DOHH2 (cell line): ENCODE results near the gene KDM1A.

Experiments used
- H3F3A ChIP-seq: fragments of 200-600 bp; sonication (generic), shearing (Covaris generic); 2 replicates; pipeline ENCODE4 v1.6.0; 2016; ENCODE audit warnings: antibody characterized with exemption, mild to moderate bottlenecking; ENCODE audit not compliant: control insufficient read depth, insufficient read depth
- H3K27ac ChIP-seq: fragments of 200-600 bp; sonication (generic); 2 replicates; pipeline ENCODE4 v1.5.1; 2014; ENCODE audit warnings: low read depth, mild to moderate bottlenecking, low read length, moderate library complexity
- H3K27me3 ChIP-seq: fragments of 200-600 bp; sonication (generic); 2 replicates; pipeline ENCODE4 v1.6.1; 2014; ENCODE audit warnings: mild to moderate bottlenecking, low read length, mixed read lengths; ENCODE audit not compliant: control insufficient read depth
- H3K36me3 ChIP-seq: fragments of 200-600 bp; sonication (generic); 2 replicates; pipeline ENCODE4 v1.6.1; 2014; ENCODE audit warnings: mild to moderate bottlenecking, low read length, moderate library complexity, mixed read lengths; ENCODE audit not compliant: control insufficient read depth
- H3K4me1 ChIP-seq: fragments of 200-600 bp; sonication (generic); 2 replicates; pipeline ENCODE4 v1.6.1; 2014; ENCODE audit warnings: mild to moderate bottlenecking, low read length, mixed read lengths; ENCODE audit not compliant: control insufficient read depth
- H3K4me2 ChIP-seq: fragments of 200-600 bp; sonication (generic); 2 replicates; pipeline ENCODE4 v1.6.0; 2014; ENCODE audit warnings: mild to moderate bottlenecking, low read length, moderate library complexity
- H3K4me3 ChIP-seq: fragments of 200-600 bp; sonication (generic); 2 replicates; pipeline ENCODE4 v1.5.1; 2014; ENCODE audit warnings: mild to moderate bottlenecking, low read length, mixed read lengths
- H3K79me2 ChIP-seq: fragments of 200-600 bp; sonication (generic); 2 replicates; pipeline ENCODE4 v1.6.1; 2014; ENCODE audit warnings: mild to moderate bottlenecking, low read length, mixed read lengths; ENCODE audit not compliant: control insufficient read depth
- H3K9me2 ChIP-seq: fragments of 200-600 bp; sonication (generic); replicated peaks from 2 replicates; pipeline ENCODE4 v1.6.1; 2014; ENCODE audit warnings: mild to moderate bottlenecking, low read length, mixed read lengths; ENCODE audit not compliant: control insufficient read depth
- H3K9me3 ChIP-seq: fragments of 200-600 bp; sonication (generic); 2 replicates; pipeline ENCODE4 v1.6.1; 2014; ENCODE audit warnings: antibody characterized with exemption, low read length, mixed read lengths; ENCODE audit not compliant: control insufficient read depth, insufficient read depth
- H4K20me1 ChIP-seq: fragments of 200-600 bp; sonication (generic); 2 replicates; pipeline ENCODE4 v1.6.0; 2014; ENCODE audit warnings: low read depth, mild to moderate bottlenecking, antibody characterized with exemption, low read length, moderate library complexity; ENCODE audit not compliant: control insufficient read depth, insufficient read depth
- EZH2phosphoT487 ChIP-seq: fragments of 200-600 bp; sonication (generic); IDR thresholded peaks from 2 replicates; pipeline ENCODE4 v1.6.1; 2017; ENCODE audit warnings: borderline replicate concordance, mild to moderate bottlenecking, antibody characterized with exemption, low read length, moderate library complexity, mixed read lengths
- TF ChIP-seq, protein P1 (sequence below): fragments of 200-600 bp; sonication (generic); IDR thresholded peaks from one replicate; pipeline ENCODE4 v1.5.1; 2014; ENCODE audit warnings: antibody characterized with exemption, mild to moderate bottlenecking, low read depth, low read length; ENCODE audit not compliant: poor library complexity, severe bottlenecking

KDM1A gene

GRCh38 chr1:23020706-23021405, 1.6 kb downstream of the KDM1A start:
- H4K20me1 ChIP-seq = peaks cover 9% of the 10 kb centered on the region; the same call in 1 of the 2 replicates

GRCh38 chr1:23021834-23022233, 2.6 kb downstream of the KDM1A start:
- peaks cover 20% of the 10 kb centered on the region for H3K36me3 ChIP-seq
- peak overlapping the region; percentile 69 for H3K4me2 ChIP-seq
- H3K79me2 ChIP-seq = peaks cover 80% of the 10 kb centered on the region
- H3F3A ChIP-seq = peaks cover 5% of the 10 kb centered on the region
- H3K4me3 ChIP-seq = peak overlapping the region; percentile 82
- no peak overlapping the region for H3K27ac ChIP-seq
- H3K9me3 ChIP-seq = peaks cover 7% of the 10 kb centered on the region; the same call in 1 of the 2 replicates
- peaks cover 64% of the 10 kb centered on the region for H3K4me1 ChIP-seq
- no peaks in the 10 kb centered on the region for H3K27me3 ChIP-seq
- no peak for TF ChIP-seq EZH2phosphoT487
- TF ChIP-seq, protein P1, sequence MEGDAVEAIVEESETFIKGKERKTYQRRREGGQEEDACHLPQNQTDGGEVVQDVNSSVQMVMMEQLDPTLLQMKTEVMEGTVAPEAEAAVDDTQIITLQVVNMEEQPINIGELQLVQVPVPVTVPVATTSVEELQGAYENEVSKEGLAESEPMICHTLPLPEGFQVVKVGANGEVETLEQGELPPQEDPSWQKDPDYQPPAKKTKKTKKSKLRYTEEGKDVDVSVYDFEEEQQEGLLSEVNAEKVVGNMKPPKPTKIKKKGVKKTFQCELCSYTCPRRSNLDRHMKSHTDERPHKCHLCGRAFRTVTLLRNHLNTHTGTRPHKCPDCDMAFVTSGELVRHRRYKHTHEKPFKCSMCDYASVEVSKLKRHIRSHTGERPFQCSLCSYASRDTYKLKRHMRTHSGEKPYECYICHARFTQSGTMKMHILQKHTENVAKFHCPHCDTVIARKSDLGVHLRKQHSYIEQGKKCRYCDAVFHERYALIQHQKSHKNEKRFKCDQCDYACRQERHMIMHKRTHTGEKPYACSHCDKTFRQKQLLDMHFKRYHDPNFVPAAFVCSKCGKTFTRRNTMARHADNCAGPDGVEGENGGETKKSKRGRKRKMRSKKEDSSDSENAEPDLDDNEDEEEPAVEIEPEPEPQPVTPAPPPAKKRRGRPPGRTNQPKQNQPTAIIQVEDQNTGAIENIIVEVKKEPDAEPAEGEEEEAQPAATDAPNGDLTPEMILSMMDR = no peak
- H3K9me2 ChIP-seq = no peaks in the 10 kb centered on the region
- H4K20me1 ChIP-seq = peaks cover 9% of the 10 kb centered on the region; the same call in 1 of the 2 replicates

More at GRCh38 chr1:23020706-23021405, 1.6 kb downstream of the KDM1A start:
- peak overlapping the region; percentile 69 for H3K4me2 ChIP-seq
- peak overlapping the region; percentile 68 for H3K27ac ChIP-seq
- H3F3A ChIP-seq = peaks cover 5% of the 10 kb centered on the region
- TF ChIP-seq, protein P1 = no peak
- TF ChIP-seq EZH2phosphoT487 = no peak
- peaks cover 20% of the 10 kb centered on the region for H3K36me3 ChIP-seq
- H3K4me1 ChIP-seq = peaks cover 57% of the 10 kb centered on the region
- H3K9me3 ChIP-seq = peaks cover 7% of the 10 kb centered on the region; the same call in 1 of the 2 replicates
- peaks cover 70% of the 10 kb centered on the region for H3K79me2 ChIP-seq
- no peaks in the 10 kb centered on the region for H3K9me2 ChIP-seq
- peak overlapping the region; percentile 82 for H3K4me3 ChIP-seq
- no peaks in the 10 kb centered on the region for H3K27me3 ChIP-seq

- peaks cover 73% of the 10 kb centered on the region for H3K4me1 ChIP-seq
- H3K4me3 ChIP-seq = no peak overlapping the region
- H3K36me3 ChIP-seq = peaks cover 20% of the 10 kb centered on the region
- peaks cover 95% of the 10 kb centered on the region for H3K79me2 ChIP-seq
- H3K27me3 ChIP-seq = no peaks in the 10 kb centered on the region
- H3K9me2 ChIP-seq = no peaks in the 10 kb centered on the region
- H3K9me3 ChIP-seq = peaks cover 7% of the 10 kb centered on the region; the same call in 1 of the 2 replicates
- H3K27ac ChIP-seq = no peak overlapping the region
- H3F3A ChIP-seq = peaks cover 2% of the 10 kb centered on the region
- H4K20me1 ChIP-seq = peaks cover 9% of the 10 kb centered on the region; the same call in 1 of the 2 replicates
- TF ChIP-seq, protein P1 = no peak
- TF ChIP-seq EZH2phosphoT487 = no peak
- peak overlapping the region; percentile 32 for H3K4me2 ChIP-seq
Observed at GRCh38 chr1:23023174-23023845, 4.0 kb downstream of the KDM1A start.
